H1 (cell line): Measurements from ENCODE around the gene DMXL2.

Experiments
- ATF3 ChIP-seq: IDR thresholded peaks from 2 replicates; pipeline ENCODE4 v1.6.1; 2011; ENCODE audit warnings: low read depth, mild to moderate bottlenecking, low read length; ENCODE audit not compliant: insufficient read depth
- CBX5 ChIP-seq: fragments of 300-800, 300-1000 bp; sonication (generic); IDR thresholded peaks from 2 replicates; pipeline ENCODE4 v1.7.1; 2016; ENCODE audit warnings: antibody characterized with exemption, low read length, low read depth
- CREB1 ChIP-seq: IDR thresholded peaks from 2 replicates; pipeline ENCODE4 v1.6.1; 2012; ENCODE audit warnings: inconsistent platforms
- CTCF ChIP-seq, 3 experiments: IDR thresholded peaks; 1 replicate in 2 of 3; 2 replicates in 1 of 3; pipeline versions ENCODE4 v1.5.1 to v1.6.1; 2011; ENCODE audit warnings: low read length in 3 of 3, mild to moderate bottlenecking in 3 of 3, inconsistent platforms in 2 of 3, low read depth in 1 of 3, moderate library complexity in 1 of 3; ENCODE audit not compliant: insufficient read depth in 1 of 3; ENCODE audit errors: control extremely low read depth in 1 of 3
- EP300 ChIP-seq, 2 experiments: IDR thresholded peaks; 1 replicate in 1 of 2; 2 replicates in 1 of 2; pipeline ENCODE4 v1.6.1; 2011 to 2012; ENCODE audit warnings: low read depth in 2 of 2, low read length in 2 of 2, mild to moderate bottlenecking in 2 of 2, borderline replicate concordance in 1 of 2, inconsistent platforms in 1 of 2, moderate library complexity in 1 of 2
- MAX ChIP-seq: IDR thresholded peaks from 2 replicates; pipeline ENCODE4 v1.6.1; 2012; ENCODE audit warnings: inconsistent platforms
- POLR2AphosphoS5 ChIP-seq: IDR thresholded peaks from 2 replicates; pipeline ENCODE4 v1.6.1; 2011; ENCODE audit warnings: low read depth, low read length
- RFX5 ChIP-seq: IDR thresholded peaks from 2 replicates; pipeline ENCODE4 v1.6.1; 2011; ENCODE audit warnings: low read depth, low read length, improper control_type of control experiment, borderline replicate concordance
- RNF2 ChIP-seq: fragments of 200-900, 300-1000 bp; sonication (generic); IDR thresholded peaks from 2 replicates; pipeline ENCODE4 v1.7.1; 2016; ENCODE audit warnings: borderline replicate concordance, low read depth, mild to moderate bottlenecking, antibody characterized with exemption, low read length; ENCODE audit not compliant: poor library complexity, severe bottlenecking; ENCODE audit errors: missing control alignments
- SUZ12 ChIP-seq: fragments of 200-600 bp; sonication (generic); IDR thresholded peaks from 2 replicates; pipeline ENCODE4 v1.6.1; 2012; ENCODE audit warnings: mild to moderate bottlenecking, inconsistent platforms, low read length, moderate library complexity, mixed read lengths
- TAF1 ChIP-seq: IDR thresholded peaks from 2 replicates; pipeline ENCODE4 v1.6.1; 2011; ENCODE audit warnings: mild to moderate bottlenecking, low read depth, low read length
- TEAD4 ChIP-seq: IDR thresholded peaks from 2 replicates; pipeline ENCODE4 v1.6.1; 2012; ENCODE audit warnings: low read depth, low read length, inconsistent platforms, mixed read lengths

- TF ChIP-seq RFX5 (no peak), CBX5 (no peak), ATF3 (no peak), RNF2 (no peak), EP300 (IDR thresholded peaks at IDR 0.05; ENCODE audit: borderline replicate concordance in 1 of 2, low read depth in 2 of 2, low read length in 2 of 2) (no peak), SUZ12 (no peak), MAX (no peak), POLR2AphosphoS5 (no peak), CREB1 (no peak), TEAD4 (no peak), TAF1 (no peak), CTCF (IDR thresholded peaks at IDR 0.05; ENCODE audit: control extremely low read depth in 1 of 3, insufficient read depth in 1 of 3, low read depth in 1 of 3, low read length in 3 of 3) (no peak)
These were observed 74.9 kb downstream of the DMXL2 start for GRCh38 chr15:51547656-51548055.
